A549 (cell line): ENCODE measurements around the gene ZDHHC11.
"Not testable (repeated sequence)": the region's sequence is repeated elsewhere in the genome, so short reads cannot be mapped to it uniquely, and the experiment has no call there.

Experiments
- CEBPB ChIP-seq, 2 experiments: fragments of >200 bp in 1 of 2; sonication (Bioruptor Twin) in 1 of 2; formaldehyde crosslinking in 1 of 2; IDR thresholded peaks; 2 replicates each; pipeline ENCODE4 v1.6.1; 2012 to 2016
- CTCF ChIP-seq: fragments of >200 bp; sonication (Bioruptor Twin); formaldehyde crosslinking; IDR thresholded peaks from 3 replicates; pipeline ENCODE4 v1.5.1; 2016
- ESRRA ChIP-seq: fragments of 150-350 bp; IDR thresholded peaks from 2 replicates; pipeline ENCODE4 v1.6.1; 2014; ENCODE audit warnings: mild to moderate bottlenecking, low read length, borderline replicate concordance
- JUN ChIP-seq, 2 experiments: fragments of >200 bp; sonication (Bioruptor Twin); formaldehyde crosslinking; IDR thresholded peaks; 2 replicates in 1 of 2; 3 replicates in 1 of 2; pipeline ENCODE4 v1.6.1; 2016 to 2017
- JUNB ChIP-seq: fragments of >200 bp; sonication (Bioruptor Twin); formaldehyde crosslinking; IDR thresholded peaks from 2 replicates; pipeline ENCODE4 v1.6.1; 2016
- MAX ChIP-seq: IDR thresholded peaks from 2 replicates; pipeline ENCODE4 v1.6.1; 2012
- NR3C1 ChIP-seq: fragments of >200 bp; sonication (Bioruptor Twin); formaldehyde crosslinking; IDR thresholded peaks from 3 replicates; pipeline ENCODE4 v1.6.1; 2017
- POLR2A ChIP-seq: IDR thresholded peaks from 2 replicates; pipeline ENCODE4 v1.6.1; 2012; ENCODE audit warnings: mild to moderate bottlenecking, low read length
- REST ChIP-seq: fragments of 200-600 bp; sonication (generic); IDR thresholded peaks from 2 replicates; pipeline ENCODE4 v1.6.1; 2016; ENCODE audit warnings: antibody characterized with exemption, mild to moderate bottlenecking, moderate library complexity
- SMC3 ChIP-seq: fragments of >200 bp; sonication (Bioruptor Twin); formaldehyde crosslinking; IDR thresholded peaks from 3 replicates; pipeline ENCODE4 v1.6.1; 2018; ENCODE audit warnings: inconsistent platforms
- ZC3H11A ChIP-seq: fragments of 450-650 bp; IDR thresholded peaks from 2 replicates; pipeline ENCODE4 v1.6.1; 2014; ENCODE audit warnings: antibody characterized with exemption, mild to moderate bottlenecking

GRCh38 chr5:770585-770984, 80.2 kb downstream of the ZDHHC11 start:
- not testable (repeated sequence) for TF ChIP-seq CTCF; POLR2A; SMC3; REST; JUN (IDR thresholded peaks at IDR 0.05); JUNB; NR3C1; ESRRA; ZC3H11A; CEBPB (IDR thresholded peaks at IDR 0.05); MAX
